GM23338 (cell line): ENCODE data around the gene LRP1B. TPM values are rescaled to one million over a fixed set of nuclear protein-coding genes. Genes with fewer than 3 reads are reported as not detected.

Experiments used
- ATAC-seq: fragments of 200-7000 bp; cut with Tn5 transposase; 3 replicates; pipeline ENCODE4 v1.9.1; 2020
- DNase-seq: peaks from one replicate; pipeline ENCODE4 v3.0.0-alpha.2; 2015; ENCODE audit warnings: low spot score
- H2AFZ ChIP-seq: fragments of 200-600 bp; sonication (generic); 2 replicates; pipeline ENCODE4 v1.8.0; 2016; ENCODE audit warnings: antibody characterized with exemption, mild to moderate bottlenecking, moderate library complexity
- H3F3A ChIP-seq: fragments of 200-600 bp; sonication (generic); replicated peaks from 2 replicates; pipeline ENCODE4 v1.8.0; 2017; ENCODE audit warnings: antibody characterized with exemption, mixed run types, low read depth
- H3K27ac ChIP-seq: fragments of 200-600 bp; sonication (generic); 2 replicates; pipeline ENCODE4 v1.6.1; 2016; ENCODE audit warnings: low read depth
- H3K27me3 ChIP-seq: fragments of 200-600 bp; sonication (generic); 2 replicates; pipeline ENCODE4 v1.8.0; 2016; ENCODE audit warnings: mild to moderate bottlenecking, mixed run types, moderate library complexity; ENCODE audit not compliant: insufficient read depth
- H3K36me3 ChIP-seq: fragments of 200-600 bp; sonication (generic); 2 replicates; pipeline ENCODE4 v1.8.0; 2016; ENCODE audit warnings: mild to moderate bottlenecking; ENCODE audit not compliant: insufficient read depth
- H3K4me1 ChIP-seq: fragments of 200-600 bp; sonication (generic); 2 replicates; pipeline ENCODE4 v1.8.0; 2016; ENCODE audit warnings: mild to moderate bottlenecking, moderate library complexity; ENCODE audit not compliant: insufficient read depth
- H3K4me2 ChIP-seq: fragments of 200-600 bp; sonication (generic); 2 replicates; pipeline ENCODE4 v1.7.1; 2017; ENCODE audit warnings: mixed run types
- H3K4me3 ChIP-seq: fragments of 200-600 bp; sonication (generic); 2 replicates; pipeline ENCODE4 v1.6.1; 2016; ENCODE audit warnings: mixed run types
- H3K79me2 ChIP-seq: fragments of 200-600 bp; sonication (generic); replicated peaks from 2 replicates; pipeline ENCODE4 v1.8.0; 2017; ENCODE audit warnings: mild to moderate bottlenecking; ENCODE audit not compliant: insufficient read depth
- H3K9me2 ChIP-seq: fragments of 200-600 bp; sonication (generic); 2 replicates; pipeline ENCODE4 v1.8.0; 2017; ENCODE audit not compliant: insufficient read depth
- H4K20me1 ChIP-seq: fragments of 200-600 bp; sonication (generic); replicated peaks from 2 replicates; pipeline ENCODE4 v1.8.0; 2017; ENCODE audit warnings: mild to moderate bottlenecking; ENCODE audit not compliant: insufficient read depth
- H3K27ac Mint-ChIP-seq: 2 replicates; pipeline ENCODE4 v1.8.0; 2020; ENCODE audit warnings: inconsistent platforms, mild to moderate bottlenecking, moderate library complexity, mixed read lengths
- H3K27me3 Mint-ChIP-seq: 3 replicates; pipeline ENCODE4 v1.8.0; 2022; ENCODE audit warnings: low read depth, mild to moderate bottlenecking, moderate library complexity, mixed read lengths, inconsistent platforms; ENCODE audit not compliant: insufficient read depth, poor library complexity
- H3K36me3 Mint-ChIP-seq: 3 replicates; pipeline ENCODE4 v1.8.0; 2021; ENCODE audit warnings: low read depth, mild to moderate bottlenecking, inconsistent platforms, moderate library complexity, mixed read lengths
- H3K4me1 Mint-ChIP-seq: 3 replicates; pipeline ENCODE4 v1.8.0; 2020; ENCODE audit warnings: mild to moderate bottlenecking, inconsistent platforms, mixed read lengths
- H3K4me3 Mint-ChIP-seq: 3 replicates; pipeline ENCODE4 v1.8.0; 2021; ENCODE audit warnings: moderate library complexity, mild to moderate bottlenecking, inconsistent platforms, mixed read lengths
- H3K9me3 Mint-ChIP-seq: 3 replicates; pipeline ENCODE4 v1.8.0; 2020; ENCODE audit warnings: moderate library complexity, mild to moderate bottlenecking, inconsistent platforms, mixed read lengths
- CREB1 ChIP-seq: fragments of 250-450 bp; sonication (Bioruptor Pico); IDR thresholded peaks from 2 replicates; pipeline ENCODE4 v1.5.0; 2020; ENCODE audit warnings: low read depth, mild to moderate bottlenecking, moderate library complexity
- EZH2 ChIP-seq: fragments of 200-600 bp; sonication (generic); IDR thresholded peaks from one replicate; pipeline ENCODE4 v1.8.0; 2017; ENCODE audit warnings: antibody characterized with exemption, mild to moderate bottlenecking, low read depth; ENCODE audit not compliant: unreplicated experiment
- EZH2phosphoT487 ChIP-seq: fragments of 200-600 bp; sonication (generic); IDR thresholded peaks from one replicate; pipeline ENCODE4 v1.8.1; 2018; ENCODE audit warnings: antibody characterized with exemption; ENCODE audit not compliant: unreplicated experiment
- NANOG ChIP-seq: IDR thresholded peaks from 2 replicates; pipeline ENCODE4 v1.6.1; 2016; ENCODE audit warnings: antibody characterized with exemption, borderline replicate concordance
- POLR2AphosphoS5 ChIP-seq: IDR thresholded peaks from 2 replicates; pipeline ENCODE4 v1.6.1; 2016; ENCODE audit warnings: antibody characterized with exemption, low read depth
- REST ChIP-seq: IDR thresholded peaks from one replicate; pipeline ENCODE4 v1.6.1; 2018; ENCODE audit warnings: antibody characterized with exemption; ENCODE audit not compliant: unreplicated experiment
- polyA plus RNA-seq: library from polyadenylated mRNA; unstranded; fragments of >200 nt; fragmentation: Nextera tagmentation; extraction: Ambion mirVana; gene quantifications from 2 replicates; pipeline ENCODE4 v1.2.1, GENCODE V29; 2016
- total RNA-seq: library from RNA; depleted of rRNA; stranded (reverse); fragments of >200 nt; shearing (Covaris generic); gene quantifications from 2 replicates; pipeline ENCODE4 v1.2.3, GENCODE V29; 2014
- TF ChIP-seq, protein P1 (sequence below), 2 experiments: fragments of 200-600 bp in 1 of 2; sonication (generic) in 1 of 2; conservative IDR thresholded peaks; 2 replicates each; pipeline versions ENCODE4 v1.5.1 to v1.6.1; 2016 to 2017; ENCODE audit warnings: antibody characterized with exemption in 2 of 2, low read depth in 2 of 2, mild to moderate bottlenecking in 2 of 2, moderate library complexity in 1 of 2
- TF ChIP-seq, protein P2 (sequence below): IDR thresholded peaks from 2 replicates; pipeline ENCODE4 v1.6.1; 2016; ENCODE audit warnings: antibody characterized with exemption

Gene LRP1B
- total and polyA plus RNA-seq, 2 experiments from 2014 or later: 0.15 to 0.97 TPM

GRCh38 chr2:140201572-140201971, 1929.2 kb downstream of the LRP1B start (continued):
- no peak for TF ChIP-seq REST
- TF ChIP-seq, protein P1, sequence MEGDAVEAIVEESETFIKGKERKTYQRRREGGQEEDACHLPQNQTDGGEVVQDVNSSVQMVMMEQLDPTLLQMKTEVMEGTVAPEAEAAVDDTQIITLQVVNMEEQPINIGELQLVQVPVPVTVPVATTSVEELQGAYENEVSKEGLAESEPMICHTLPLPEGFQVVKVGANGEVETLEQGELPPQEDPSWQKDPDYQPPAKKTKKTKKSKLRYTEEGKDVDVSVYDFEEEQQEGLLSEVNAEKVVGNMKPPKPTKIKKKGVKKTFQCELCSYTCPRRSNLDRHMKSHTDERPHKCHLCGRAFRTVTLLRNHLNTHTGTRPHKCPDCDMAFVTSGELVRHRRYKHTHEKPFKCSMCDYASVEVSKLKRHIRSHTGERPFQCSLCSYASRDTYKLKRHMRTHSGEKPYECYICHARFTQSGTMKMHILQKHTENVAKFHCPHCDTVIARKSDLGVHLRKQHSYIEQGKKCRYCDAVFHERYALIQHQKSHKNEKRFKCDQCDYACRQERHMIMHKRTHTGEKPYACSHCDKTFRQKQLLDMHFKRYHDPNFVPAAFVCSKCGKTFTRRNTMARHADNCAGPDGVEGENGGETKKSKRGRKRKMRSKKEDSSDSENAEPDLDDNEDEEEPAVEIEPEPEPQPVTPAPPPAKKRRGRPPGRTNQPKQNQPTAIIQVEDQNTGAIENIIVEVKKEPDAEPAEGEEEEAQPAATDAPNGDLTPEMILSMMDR (conservative IDR thresholded peaks at IDR 0.05; ENCODE audit: low read depth in 2 of 2): no peak
- TF ChIP-seq CREB1 (CRISPR knock-in tag): no peak
- TF ChIP-seq, protein P2, sequence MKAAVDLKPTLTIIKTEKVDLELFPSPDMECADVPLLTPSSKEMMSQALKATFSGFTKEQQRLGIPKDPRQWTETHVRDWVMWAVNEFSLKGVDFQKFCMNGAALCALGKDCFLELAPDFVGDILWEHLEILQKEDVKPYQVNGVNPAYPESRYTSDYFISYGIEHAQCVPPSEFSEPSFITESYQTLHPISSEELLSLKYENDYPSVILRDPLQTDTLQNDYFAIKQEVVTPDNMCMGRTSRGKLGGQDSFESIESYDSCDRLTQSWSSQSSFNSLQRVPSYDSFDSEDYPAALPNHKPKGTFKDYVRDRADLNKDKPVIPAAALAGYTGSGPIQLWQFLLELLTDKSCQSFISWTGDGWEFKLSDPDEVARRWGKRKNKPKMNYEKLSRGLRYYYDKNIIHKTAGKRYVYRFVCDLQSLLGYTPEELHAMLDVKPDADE: no peak
- no peak for TF ChIP-seq NANOG

- Mint-ChIP-seq H3K4me1 (no peaks in the 10 kb centered on the region), H3K27ac (no peak overlapping the region), H3K36me3 (no peaks in the 10 kb centered on the region), H3K4me3 (no peak overlapping the region), H3K9me3 (no peaks in the 10 kb centered on the region), H3K27me3 (no peaks in the 10 kb centered on the region)
- Histone ChIP-seq H3K4me1 (no peaks in the 10 kb centered on the region), H3K4me2 (no peak overlapping the region), H3K9me2 (peaks cover 10% of the 10 kb centered on the region), H3K79me2 (no peaks in the 10 kb centered on the region), H3F3A (no peaks in the 10 kb centered on the region), H3K27ac (no peak overlapping the region), H3K4me3 (no peak overlapping the region), H4K20me1 (no peaks in the 10 kb centered on the region), H3K36me3 (no peaks in the 10 kb centered on the region), H2AFZ (no peak overlapping the region), H3K27me3 (no peaks in the 10 kb centered on the region)
- ATAC-seq: no peak
- TF ChIP-seq EZH2: no peak
- DNase-seq: no peak
These were observed 1930.1 kb downstream of the LRP1B start for GRCh38 chr2:140200764-140201163.

GRCh38 chr2:140200307-140200706, 1930.5 kb downstream of the LRP1B start:
- Mint-ChIP-seq H3K4me3 (no peak overlapping the region), H3K27me3 (no peaks in the 10 kb centered on the region), H3K36me3 (no peaks in the 10 kb centered on the region), H3K4me1 (no peaks in the 10 kb centered on the region), H3K9me3 (no peaks in the 10 kb centered on the region), H3K27ac (no peak overlapping the region)
- no peak overlapping the region for H3K4me2 ChIP-seq
- H3K9me2 ChIP-seq: peaks cover 10% of the 10 kb centered on the region
- H3K79me2 ChIP-seq: no peaks in the 10 kb centered on the region
- no peak overlapping the region for H3K27ac ChIP-seq
- H2AFZ ChIP-seq: no peak overlapping the region
- H3K4me3 ChIP-seq: no peak overlapping the region
- no peak for DNase-seq
- no peaks in the 10 kb centered on the region for H3F3A ChIP-seq
- H4K20me1 ChIP-seq: no peaks in the 10 kb centered on the region
- H3K36me3 ChIP-seq: no peaks in the 10 kb centered on the region
- no peak for ATAC-seq
- no peaks in the 10 kb centered on the region for H3K4me1 ChIP-seq
- no peaks in the 10 kb centered on the region for H3K27me3 ChIP-seq
- no peak for TF ChIP-seq POLR2AphosphoS5
- TF ChIP-seq EZH2phosphoT487: no peak
- TF ChIP-seq EZH2: no peak
- TF ChIP-seq, protein P1 (conservative IDR thresholded peaks at IDR 0.05; ENCODE audit: low read depth in 2 of 2): no peak
- no peak for TF ChIP-seq REST
